Stimulated activated CD4-positive, alpha-beta T cell treated with anti-CD3 and anti-CD28 coated beads, Interleukin-15, amount 100 ng/mL, for 24 hours (primary cell): ENCODE data around the gene LRP5.
"Not testable (repeated sequence)": the region's sequence is repeated elsewhere in the genome, so short reads cannot be mapped to it uniquely, and the experiment has no call there.

Experiments used
- DNase-seq: peaks from one replicate; pipeline ENCODE4 v3.0.0-alpha.2; 2020

Gene LRP5

DNA sequence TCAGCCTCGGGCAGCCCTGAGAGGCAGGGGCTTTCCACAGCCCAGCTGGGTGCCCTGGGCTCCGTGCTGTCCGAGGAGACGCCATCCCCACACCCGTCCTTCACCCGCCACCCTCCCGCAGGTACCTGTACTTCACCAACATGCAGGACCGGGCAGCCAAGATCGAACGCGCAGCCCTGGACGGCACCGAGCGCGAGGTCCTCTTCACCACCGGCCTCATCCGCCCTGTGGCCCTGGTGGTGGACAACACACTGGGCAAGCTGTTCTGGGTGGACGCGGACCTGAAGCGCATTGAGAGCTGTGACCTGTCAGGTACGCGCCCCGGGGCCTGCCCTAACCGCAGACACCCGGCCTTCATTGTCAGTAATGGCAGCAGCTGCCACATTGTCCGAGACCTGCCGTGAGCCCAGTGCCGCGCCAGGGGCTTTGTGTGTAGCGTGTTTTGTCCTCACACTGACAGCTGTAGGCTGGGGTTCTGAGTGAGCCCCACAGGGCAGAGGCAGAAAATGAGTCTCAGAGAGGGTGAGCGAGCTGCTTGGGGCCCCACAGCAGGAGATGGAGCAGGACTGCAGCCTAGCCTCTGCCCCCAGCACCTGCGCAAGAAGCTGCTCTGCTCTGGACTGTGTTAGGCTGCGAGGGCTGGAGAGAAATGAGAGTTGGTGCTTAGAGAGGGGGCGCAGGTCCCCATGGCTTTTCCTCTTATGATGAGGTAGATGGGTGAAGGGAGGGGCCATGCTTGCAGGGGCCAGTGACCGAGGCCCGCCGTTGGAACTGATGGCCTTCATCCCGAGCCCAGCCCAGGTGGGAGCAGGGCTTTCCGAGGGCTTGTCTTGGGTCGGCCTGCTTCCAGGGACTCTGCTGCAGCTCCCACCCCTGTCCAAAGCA lies 112.8 kb downstream of the LRP5 start:
- DNase-seq, result no peak

DNA sequence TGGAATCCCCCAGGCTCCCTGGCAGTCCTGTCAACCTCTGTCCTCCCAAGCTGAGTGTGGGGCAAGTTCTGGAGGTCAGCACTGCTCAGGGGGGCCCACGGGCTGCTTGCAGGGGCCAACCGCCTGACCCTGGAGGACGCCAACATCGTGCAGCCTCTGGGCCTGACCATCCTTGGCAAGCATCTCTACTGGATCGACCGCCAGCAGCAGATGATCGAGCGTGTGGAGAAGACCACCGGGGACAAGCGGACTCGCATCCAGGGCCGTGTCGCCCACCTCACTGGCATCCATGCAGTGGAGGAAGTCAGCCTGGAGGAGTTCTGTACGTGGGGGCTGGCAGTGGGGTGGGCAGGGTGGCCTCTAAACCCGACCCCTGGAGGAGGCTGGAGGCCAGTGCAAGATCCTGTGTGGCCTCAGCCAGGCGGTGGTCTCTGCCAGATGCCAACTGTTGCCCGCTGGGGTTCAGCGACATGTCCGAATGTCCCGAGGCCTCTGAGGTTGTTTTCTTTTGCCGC lies 113.5 kb downstream of the LRP5 start:
- no peak for DNase-seq

DNA sequence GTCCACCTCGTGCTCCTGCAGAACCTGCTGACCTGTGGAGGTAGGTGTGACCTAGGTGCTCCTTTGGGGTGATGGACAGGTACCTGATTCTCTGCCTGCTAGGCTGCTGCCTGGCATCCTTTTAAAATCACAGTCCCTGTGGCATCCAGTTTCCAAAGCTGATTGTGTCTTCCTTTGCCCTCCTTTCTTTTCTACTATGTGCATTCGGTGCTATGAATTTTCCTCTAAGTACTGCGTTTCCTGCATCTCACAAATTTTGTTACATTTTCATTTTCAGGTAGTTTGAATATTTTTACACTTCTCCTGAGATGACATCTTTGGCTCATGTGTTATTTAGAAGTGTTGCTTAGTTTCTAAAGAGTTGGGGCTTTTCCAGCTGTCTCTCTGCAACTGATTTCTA lies 117.3 kb downstream of the LRP5 start:
- DNase-seq, result no peak

DNA sequence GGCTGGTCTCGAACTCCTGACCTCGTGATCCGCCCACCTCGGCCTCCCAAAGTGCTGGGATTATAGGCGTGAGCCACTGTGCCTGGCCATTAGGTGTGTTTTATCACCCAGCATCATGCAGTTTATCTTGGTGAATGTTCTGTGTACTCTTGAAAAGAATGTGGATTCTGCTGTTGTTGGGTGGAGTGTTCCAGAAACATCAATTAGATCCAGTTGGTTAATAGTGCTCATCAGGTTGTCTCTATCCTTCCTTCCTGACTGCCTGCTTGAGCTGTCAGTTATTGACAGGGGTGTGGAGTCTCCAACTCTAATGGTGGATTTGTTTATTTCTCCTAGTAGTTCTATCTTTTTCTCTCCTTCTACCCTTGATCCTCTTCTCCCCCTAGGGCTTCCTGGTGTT lies 118.0 kb downstream of the LRP5 start:
- no peak for DNase-seq

DNA sequence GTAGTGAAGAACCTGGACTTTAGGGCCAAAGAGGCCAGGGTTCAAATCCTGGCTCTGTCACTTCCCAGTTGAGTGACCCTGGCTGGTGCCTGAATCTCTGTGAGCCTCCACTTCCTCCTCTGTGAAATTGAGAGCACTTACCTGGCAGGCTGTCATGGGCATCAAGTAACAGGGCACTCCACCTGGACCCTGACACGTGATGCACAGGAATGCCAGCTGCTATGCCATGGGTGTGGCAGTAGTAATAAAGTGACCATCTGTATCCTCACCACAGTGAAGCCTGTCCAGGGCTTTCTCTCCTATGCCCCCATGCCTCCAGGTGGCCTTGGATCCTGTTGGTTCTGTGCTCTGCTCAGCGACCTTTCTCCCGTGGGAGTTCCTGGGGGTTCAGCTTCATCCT lies 118.4 kb downstream of the LRP5 start:
- DNase-seq, result no peak

GRCh38 chr11:68431984-68432645 lies 119.7 kb downstream of the LRP5 start:
- no peak for DNase-seq

DNA sequence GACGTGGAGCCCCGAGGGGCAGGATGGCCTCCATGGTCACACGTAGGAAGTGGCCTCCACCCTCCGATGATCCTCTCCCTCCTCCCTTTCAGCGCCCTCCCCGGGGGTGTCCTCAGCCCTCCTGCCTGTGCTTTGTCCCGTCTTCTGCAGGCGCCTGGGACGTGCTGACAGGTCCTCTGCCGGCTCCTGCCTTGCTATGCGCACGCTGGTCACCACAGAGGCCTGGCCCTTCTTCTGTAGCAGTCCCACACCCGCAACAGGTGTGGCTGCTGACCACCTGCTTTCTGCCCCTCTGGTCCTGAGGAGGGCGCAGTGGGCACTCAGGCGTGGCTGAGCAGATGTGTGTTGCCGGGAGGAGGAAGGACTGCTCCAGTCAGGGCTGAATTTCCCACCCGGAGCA lies 120.5 kb downstream of the LRP5 start:
- DNase-seq, result no peak

GRCh38 chr11:68433541-68433940 lies 121.2 kb downstream of the LRP5 start:
- DNase-seq, result no peak

DNA sequence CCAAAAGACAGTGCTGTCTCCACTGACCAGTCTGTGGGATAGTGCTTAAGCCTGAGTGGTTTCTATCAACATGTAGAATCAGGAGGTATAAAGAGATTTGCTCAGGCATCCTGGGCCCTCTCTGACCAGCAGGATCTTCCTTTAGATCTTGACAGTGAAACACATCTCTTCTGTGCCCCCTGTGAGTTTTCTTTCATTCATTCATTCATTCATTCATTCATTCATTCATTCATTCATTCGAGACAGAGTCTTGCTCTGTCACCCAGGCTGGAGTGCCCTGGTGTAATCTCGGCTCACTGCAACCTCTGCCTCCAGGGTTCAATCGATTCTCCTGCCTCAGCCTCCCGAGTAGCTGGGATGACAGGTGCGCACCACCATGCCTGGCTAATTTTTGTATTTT lies 121.8 kb downstream of the LRP5 start:
- DNase-seq, result not testable (repeated sequence)

DNA sequence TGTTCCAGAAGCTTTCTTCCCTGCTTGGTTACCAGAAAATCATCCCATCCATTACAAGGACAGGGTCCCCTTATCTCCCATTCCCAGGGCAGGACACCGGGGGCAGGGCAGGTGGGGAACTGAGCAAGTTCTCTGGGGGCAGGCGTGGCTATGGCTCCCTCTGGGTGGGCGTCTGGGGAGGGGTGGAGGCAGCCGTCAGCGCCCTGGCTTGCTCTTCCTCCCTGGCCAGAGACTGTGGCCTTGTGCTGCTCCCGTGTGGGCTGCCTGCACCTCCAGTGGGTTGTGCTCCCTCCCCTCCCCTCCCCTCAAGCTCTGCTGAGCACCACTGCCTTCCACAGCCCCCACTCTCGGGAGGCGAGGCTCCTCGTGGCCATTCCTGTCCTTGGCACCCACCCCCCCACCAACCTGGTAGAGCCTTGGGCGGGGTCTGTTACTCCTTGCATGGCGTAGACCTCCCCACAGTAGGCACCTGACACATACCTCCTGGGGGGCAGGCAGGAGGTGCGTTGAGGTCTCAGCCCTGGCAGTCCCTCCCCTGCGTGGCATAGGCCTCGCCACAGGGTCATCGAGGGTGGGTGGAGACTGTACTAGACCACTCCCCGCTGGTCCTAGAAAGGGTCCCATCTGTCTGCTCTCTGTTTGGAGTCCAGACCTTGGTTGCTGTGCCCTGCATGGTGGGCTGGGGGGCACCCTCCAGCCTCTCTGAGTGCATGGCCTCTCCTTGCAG lies 123.9 kb downstream of the LRP5 start:
- DNase-seq, result no peak

- no peak for DNase-seq
These were observed 124.9 kb downstream of the LRP5 start for GRCh38 chr11:68436985-68437926.

GRCh38 chr11:68437927-68438657 lies 125.7 kb downstream of the LRP5 start:
- DNase-seq, result no peak

GRCh38 chr11:68438658-68439259 lies 126.4 kb downstream of the LRP5 start:
- no peak for DNase-seq

DNA sequence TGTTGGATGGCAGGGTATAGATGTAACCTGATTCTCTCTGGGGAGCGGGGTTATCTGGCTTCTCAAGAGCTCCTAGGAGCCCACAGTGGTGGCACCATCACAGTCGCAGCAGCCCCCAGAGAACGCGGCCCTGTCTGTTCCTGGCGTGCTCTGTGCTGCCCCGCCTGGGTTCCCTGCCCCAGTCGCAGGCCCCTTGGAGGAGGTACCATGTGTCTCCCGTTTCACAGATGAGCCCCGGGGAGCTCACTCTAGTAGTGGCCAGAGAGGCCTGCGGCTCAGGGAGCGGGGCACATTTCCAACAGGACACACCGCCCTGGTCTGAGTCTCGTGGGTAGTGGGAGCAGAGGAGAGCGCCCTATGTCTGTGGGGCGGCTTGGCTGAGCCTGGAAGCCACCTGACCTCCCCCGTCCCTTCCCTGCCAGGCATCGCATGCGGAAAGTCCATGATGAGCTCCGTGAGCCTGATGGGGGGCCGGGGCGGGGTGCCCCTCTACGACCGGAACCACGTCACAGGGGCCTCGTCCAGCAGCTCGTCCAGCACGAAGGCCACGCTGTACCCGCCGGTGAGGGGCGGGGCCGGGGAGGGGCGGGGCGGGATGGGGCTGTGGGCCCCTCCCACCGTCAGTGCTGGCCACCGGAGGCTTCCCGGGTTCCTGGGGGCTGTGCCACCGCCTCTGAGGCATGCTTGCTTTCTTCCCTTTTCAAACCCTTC lies 127.1 kb downstream of the LRP5 start:
- no peak for DNase-seq

DNA sequence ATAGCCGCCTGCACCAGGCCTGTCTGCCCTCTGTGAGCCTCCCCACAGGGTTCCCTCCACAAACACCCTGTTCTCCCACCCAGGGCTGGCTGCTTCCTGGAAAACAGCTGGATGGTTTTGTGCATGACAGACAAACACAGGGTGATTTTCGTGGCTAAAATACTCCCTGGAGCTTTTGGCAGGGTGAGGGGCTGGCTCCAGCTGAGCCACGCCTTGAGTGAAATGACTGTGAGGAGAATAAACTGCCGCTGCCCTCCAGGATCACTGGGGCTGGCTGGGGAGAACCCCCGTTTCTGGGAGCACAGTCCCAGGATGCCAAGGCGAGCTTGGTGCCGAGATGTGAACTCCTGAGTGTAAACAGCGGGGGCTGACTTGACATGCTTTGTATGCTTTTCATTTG lies 127.8 kb downstream of the LRP5 start:
- DNase-seq, result no peak

DNA sequence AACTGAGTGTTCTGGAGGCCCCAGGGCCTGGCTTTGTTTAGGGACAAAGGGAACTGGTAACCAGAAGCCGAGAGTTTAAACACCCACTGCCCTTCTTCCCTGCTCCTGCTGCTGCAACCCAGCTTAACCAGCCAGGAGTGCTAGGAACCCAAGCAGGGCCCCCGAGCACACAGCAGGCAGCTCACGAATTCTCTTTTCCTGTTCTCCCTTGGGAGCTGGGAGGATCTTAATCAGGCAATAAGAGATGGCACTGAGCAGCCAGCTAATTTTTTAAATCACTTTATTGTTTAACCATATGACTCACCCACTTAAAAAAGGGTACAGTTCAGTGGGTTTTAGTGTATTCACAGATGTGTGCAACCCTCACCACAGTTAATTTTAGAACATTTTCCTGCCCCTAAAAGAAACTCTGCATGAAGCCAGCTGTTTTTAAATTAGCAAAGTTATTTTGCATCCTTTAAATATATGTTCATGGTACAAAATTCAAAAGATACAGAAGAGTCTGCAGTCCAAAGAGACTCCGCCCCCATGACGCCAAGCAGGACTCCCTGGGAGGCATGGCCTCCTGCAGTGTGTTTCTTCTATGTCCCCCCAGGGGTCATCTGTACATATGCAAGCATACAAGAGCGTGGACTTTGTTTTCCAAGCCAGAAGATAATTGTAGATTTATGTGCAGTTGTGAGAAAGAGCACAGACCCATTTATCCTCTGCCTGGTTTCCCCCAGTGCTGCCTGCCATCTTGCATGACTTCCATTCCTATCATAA lies 129.3 kb downstream of the LRP5 start:
- no peak for DNase-seq

- DNase-seq, result no peak
These were observed 130.0 kb downstream of the LRP5 start for GRCh38 chr11:68442433-68442832.

DNA sequence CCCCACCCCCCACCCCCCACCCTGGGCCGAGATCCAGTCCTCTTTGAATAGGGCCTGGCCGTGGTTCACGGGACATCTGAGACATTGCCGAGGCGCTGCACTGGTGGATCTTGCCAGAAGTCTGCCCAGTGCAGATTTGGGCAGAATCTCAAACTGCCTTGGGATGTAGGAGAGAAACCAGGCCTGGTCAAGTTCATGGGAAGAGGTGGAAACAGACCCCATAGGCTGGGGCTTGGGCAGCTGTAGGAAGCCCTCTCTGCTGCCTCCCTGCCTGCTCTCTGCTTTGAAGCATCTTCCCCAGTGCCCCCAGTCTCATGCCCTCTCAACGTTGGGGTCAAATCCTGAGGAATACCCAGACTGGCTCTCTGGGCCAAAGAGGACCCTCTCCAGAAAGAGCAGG lies 132.2 kb downstream of the LRP5 start:
- DNase-seq, result no peak

GRCh38 chr11:68445531-68446035 lies 133.2 kb downstream of the LRP5 start:
- DNase-seq, result no peak
